GM19023 (cell line): ENCODE data around the gene GFY.
"Not testable (repeated sequence)": the region's sequence is repeated elsewhere in the genome, so short reads cannot be mapped to it uniquely, and the experiment has no call there.

Experiments
- ATAC-seq: cut with Tn5 transposase; IDR thresholded peaks from one replicate; pipeline ENCODE4 v1.9.1; 2021; ENCODE audit warnings: mild to moderate bottlenecking, moderate library complexity; ENCODE audit not compliant: unreplicated experiment

GFY gene

GRCh38 chr19:49468746-49469447, 43.7 kb downstream of the GFY start:
- peak; percentile 47 for ATAC-seq

GRCh38 chr19:49469828-49470614, 44.8 kb downstream of the GFY start:
- ATAC-seq, result peak; percentile 61

DNA sequence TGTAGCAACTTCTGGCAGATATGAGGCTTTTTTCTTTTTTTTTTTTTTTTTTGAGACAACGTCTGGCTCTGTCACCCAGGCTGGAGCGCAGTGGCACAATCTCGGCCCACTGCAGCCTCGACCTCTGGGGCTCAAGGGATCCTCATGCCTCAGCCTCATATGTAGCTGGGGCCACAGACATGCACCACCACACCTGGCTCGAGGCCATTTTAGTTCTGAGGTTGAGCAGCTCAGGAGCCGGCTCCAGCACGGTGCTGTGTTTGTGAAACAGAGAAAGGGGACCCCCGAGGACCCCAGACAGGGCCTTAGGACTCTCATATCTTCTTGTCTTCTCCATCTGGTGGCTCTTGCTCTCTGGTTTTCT, 45.4 kb downstream of the GFY start:
- ATAC-seq, result no peak

GRCh38 chr19:49472936-49473335, 47.7 kb downstream of the GFY start:
- ATAC-seq, result no peak

DNA sequence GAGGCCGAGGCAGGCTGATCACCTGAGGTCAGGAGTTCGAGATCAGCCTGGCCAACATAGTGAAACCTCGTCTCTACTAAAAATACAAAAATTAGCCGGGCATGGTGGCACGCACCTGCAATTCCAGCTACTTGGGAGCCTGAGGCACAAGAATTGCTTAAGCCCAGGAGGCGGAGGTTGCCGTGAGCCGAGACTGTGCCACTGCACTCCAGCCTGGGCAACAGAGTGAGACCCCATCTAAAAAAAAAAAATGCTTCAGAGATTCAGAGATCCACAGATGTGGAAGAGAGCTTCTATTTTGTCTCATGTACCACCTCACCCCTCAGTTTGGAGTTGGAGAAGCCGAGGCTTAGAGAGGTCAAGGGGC, 48.3 kb downstream of the GFY start:
- not testable (repeated sequence) for ATAC-seq

DNA sequence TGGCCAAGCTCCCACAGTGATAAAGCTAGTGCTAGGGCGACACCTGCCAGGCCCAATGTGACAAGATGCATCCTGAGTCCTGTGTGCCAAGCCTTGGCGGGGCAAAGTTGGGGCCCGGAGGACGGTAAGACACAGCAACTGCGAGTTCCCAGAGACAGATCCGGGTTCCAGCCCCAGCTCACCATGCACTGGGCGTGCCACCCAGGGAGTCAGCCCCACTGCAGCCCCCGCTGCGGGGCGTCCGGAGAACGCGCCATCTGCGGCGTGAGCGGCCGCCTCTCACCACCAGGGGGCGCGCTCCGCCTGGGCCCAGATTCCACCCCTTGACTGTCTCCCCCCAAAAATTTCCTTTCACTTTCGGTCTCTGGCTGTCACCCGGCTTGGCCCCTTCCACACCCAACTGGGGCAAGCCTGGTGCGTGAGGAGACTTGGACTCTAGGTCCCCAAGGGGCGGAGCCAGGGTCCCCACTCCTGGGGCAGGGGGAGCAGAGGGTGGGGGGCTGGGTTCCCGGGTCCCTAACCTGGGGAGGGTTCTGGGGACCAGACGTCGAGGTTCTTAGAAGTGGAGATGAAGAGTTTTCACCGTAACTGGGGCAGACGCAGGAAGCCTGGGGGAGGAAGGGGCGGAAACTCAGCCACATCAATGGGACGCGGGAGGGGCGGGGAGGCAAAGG, 48.8 kb downstream of the GFY start, which contains the start of gene FLT3LG:
Gene FLT3LG, plus strand, starts transcription at position 348 of the 674 bp plus-strand sequence. CDS start 425 bp downstream, outside the sequence.
- ATAC-seq, result peak; percentile 54

DNA sequence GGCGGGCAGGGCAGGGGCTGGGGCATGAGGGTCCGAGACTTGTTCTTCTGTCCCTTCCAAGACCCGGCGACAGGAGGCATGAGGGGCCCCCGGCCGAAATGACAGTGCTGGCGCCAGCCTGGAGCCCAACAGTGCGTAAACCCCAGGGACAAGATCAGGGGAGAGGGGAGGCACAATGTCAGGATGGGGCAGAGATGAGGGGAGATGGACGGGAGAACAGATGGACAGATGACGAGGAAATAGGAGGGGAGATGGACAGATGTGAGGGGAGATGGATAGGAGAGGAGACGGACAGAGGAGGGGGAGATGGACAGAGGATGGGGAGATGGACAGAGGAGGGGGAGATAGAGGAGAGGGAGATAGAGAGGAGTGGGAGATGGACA, 49.3 kb downstream of the GFY start:
- ATAC-seq, result no peak

- ATAC-seq, result no peak
These were observed 50.2 kb downstream of the GFY start for GRCh38 chr19:49475191-49475917.

GRCh38 chr19:49475995-49476880, 51.0 kb downstream of the GFY start:
- no peak for ATAC-seq
